CD4-positive, alpha-beta memory T cell (primary cell): ENCODE results near the gene DEFB114. TPM values are rescaled to one million over a fixed set of nuclear protein-coding genes. Genes with fewer than 3 reads are reported as not detected.

ENCODE experiments used
- CTCF ChIA-PET: fragments of 350-600 bp; sonication (Branson Sonifier 250); formaldehyde crosslinking; loops from one replicate; lab custom pipeline; 2021; ENCODE audit warnings: inconsistent platforms; ENCODE audit not compliant: partially characterized antibody; lab: Charles Lee
- POLR2A ChIA-PET: fragments of 350-600 bp; sonication (Branson Sonifier 250); formaldehyde crosslinking; loops from one replicate; lab custom pipeline; 2021; ENCODE audit not compliant: partially characterized antibody; lab: Charles Lee
- DNase-seq, 5 donors: peaks; one replicate each; pipeline versions ENCODE4 v3.0.0 to v3.0.0-alpha.2; 2020 to 2022; ENCODE audit warnings: mixed read lengths in 1 of 5
- H3K27ac ChIP-seq: one replicate; pipeline ENCODE4 v1.7.0; 2013; ENCODE audit warnings: low read depth, low read length
- H3K27me3 ChIP-seq: 2 replicates; pipeline ENCODE4 v1.7.0; 2013; ENCODE audit warnings: mild to moderate bottlenecking, low read length, moderate library complexity; ENCODE audit not compliant: insufficient read depth
- H3K36me3 ChIP-seq: 2 replicates; pipeline ENCODE4 v1.7.0; 2013; ENCODE audit warnings: mild to moderate bottlenecking, low read length, moderate library complexity; ENCODE audit not compliant: insufficient read depth
- H3K4me1 ChIP-seq: 2 replicates; pipeline ENCODE4 v1.7.0; 2013; ENCODE audit warnings: mild to moderate bottlenecking, low read length, moderate library complexity; ENCODE audit not compliant: insufficient read depth
- H3K4me3 ChIP-seq, 2 donors: one replicate each; pipeline ENCODE4 v1.7.0; 2013; ENCODE audit warnings: low read length in 2 of 2, mild to moderate bottlenecking in 1 of 2
- H3K9me3 ChIP-seq, 2 donors: one replicate each; pipeline ENCODE4 v1.7.0; 2013; ENCODE audit warnings: low read length in 2 of 2, control low read depth in 1 of 2; ENCODE audit not compliant: control insufficient read depth in 1 of 2
- H3K27ac Mint-ChIP-seq, 7 donors: one replicate each; pipeline ENCODE4 v1.8.0; 2020 to 2021; ENCODE audit warnings: mixed read lengths in 7 of 7, mild to moderate bottlenecking in 6 of 7, inconsistent platforms in 3 of 7, moderate library complexity in 3 of 7
- H3K27me3 Mint-ChIP-seq, 2 donors: one replicate each; pipeline ENCODE4 v1.8.0; 2020 to 2021; ENCODE audit warnings: mixed read lengths in 2 of 2
- H3K36me3 Mint-ChIP-seq, 2 donors: one replicate each; pipeline ENCODE4 v1.8.0; 2020 to 2021; ENCODE audit warnings: mixed read lengths in 2 of 2, inconsistent platforms in 1 of 2, mild to moderate bottlenecking in 1 of 2
- H3K4me1 Mint-ChIP-seq, 4 donors: one replicate each; pipeline ENCODE4 v1.8.0; 2020 to 2021; ENCODE audit warnings: mixed read lengths in 4 of 4, mild to moderate bottlenecking in 1 of 4
- H3K4me3 Mint-ChIP-seq, 8 donors: one replicate each; pipeline ENCODE4 v1.8.0; 2020 to 2021; ENCODE audit warnings: mixed read lengths in 8 of 8, mild to moderate bottlenecking in 7 of 8, moderate library complexity in 6 of 8, inconsistent platforms in 3 of 8
- H3K9me3 Mint-ChIP-seq, 8 donors: one replicate each; pipeline ENCODE4 v1.8.0; 2020 to 2021; ENCODE audit warnings: mixed read lengths in 8 of 8, mild to moderate bottlenecking in 5 of 8, inconsistent platforms in 3 of 8, moderate library complexity in 1 of 8
- intact Hi-C: fragments of 100-400 bp; cut with micrococcal nuclease; formaldehyde crosslinking; loops from one replicate; pipeline ENCODE4 v1.15.1; 2023
- polyA plus RNA-seq, 2 donors: library from polyadenylated mRNA; unstranded; fragments of 300-500 nt; fragmentation: Illumina TruSeq; gene quantifications; one replicate each; pipeline ENCODE4 v1.2.3, GENCODE V29; 2021
- total RNA-seq, 2 experiments: library from RNA; stranded (reverse); gene quantifications; one replicate each; pipeline ENCODE4 v1.2.3, GENCODE V29; 2021

The DEFB114 gene
- total and polyA plus RNA-seq, 4 experiments from 2014 or later: not detected

DNA sequence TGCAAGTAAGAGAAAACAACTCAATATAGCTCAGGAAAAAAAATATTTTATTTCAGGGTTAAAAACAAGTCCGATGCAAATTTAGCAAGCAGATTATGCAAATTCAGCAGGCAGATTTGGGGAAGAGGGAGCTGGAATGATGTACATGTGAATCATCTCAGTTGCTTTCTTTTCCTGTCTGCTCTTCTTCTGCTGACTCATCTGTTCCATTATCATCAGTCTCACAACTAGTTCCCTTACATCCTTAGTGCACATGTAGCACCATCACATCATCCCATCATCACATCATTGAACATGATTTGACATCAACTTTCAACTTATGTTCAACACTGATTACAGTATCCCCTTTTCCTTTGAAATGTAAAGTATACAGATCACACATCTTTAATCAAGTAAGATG lies 16.9 kb upstream of the DEFB114 start:
- peak in 1 of 5 donors; percentile 8 for DNase-seq
- H3K4me3 Mint-ChIP-seq: no peak overlapping the region
- Histone ChIP-seq H3K9me3 (no peaks in the 10 kb centered on the region), H3K27ac (no peak overlapping the region), H3K27me3 (no peaks in the 10 kb centered on the region), H3K4me3 (no peak overlapping the region), H3K36me3 (no peaks in the 10 kb centered on the region), H3K4me1 (no peaks in the 10 kb centered on the region)
- peaks cover 0 to 10% (median 6%) of the 10 kb centered on the region in 8 donors for H3K9me3 Mint-ChIP-seq
- no peaks in the 10 kb centered on the region for H3K27me3 Mint-ChIP-seq
- POLR2A ChIA-PET: no interaction called here
- CTCF ChIA-PET: no interaction called here
- H3K4me1 Mint-ChIP-seq: peaks cover 5 to 9% (median 6%) of the 10 kb centered on the region in 4 donors
- intact Hi-C loops: no loop called here
- H3K27ac Mint-ChIP-seq: no peak overlapping the region
- H3K36me3 Mint-ChIP-seq: no peaks in the 10 kb centered on the region

DNA sequence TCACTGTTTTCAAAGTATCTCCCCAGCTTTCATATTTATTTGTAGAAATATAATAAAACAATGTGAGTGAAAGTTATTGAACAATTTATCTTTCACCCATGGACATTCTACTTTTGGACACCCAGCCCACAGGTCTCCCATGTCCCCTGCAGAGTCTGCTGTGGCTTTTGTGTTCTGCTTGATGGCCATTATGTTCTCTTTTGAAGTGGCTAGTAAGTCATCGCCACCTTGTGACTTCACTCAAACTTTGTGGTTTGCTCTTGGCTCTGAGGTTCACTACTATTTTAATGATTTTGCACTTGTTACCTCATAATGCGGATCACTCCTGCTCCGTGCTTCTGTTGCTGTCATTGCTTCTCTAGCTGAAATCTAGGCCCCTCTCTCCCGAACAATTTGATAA lies 15.6 kb upstream of the DEFB114 start:
- Mint-ChIP-seq H3K9me3 (peaks cover 0 to 10% (median 5%) of the 10 kb centered on the region in 8 donors), H3K27ac (no peak overlapping the region), H3K4me3 (no peak overlapping the region), H3K36me3 (no peaks in the 10 kb centered on the region), H3K4me1 (peaks cover 5 to 9% (median 6%) of the 10 kb centered on the region in 4 donors), H3K27me3 (no peaks in the 10 kb centered on the region)
- Histone ChIP-seq H3K27me3 (no peaks in the 10 kb centered on the region), H3K4me1 (no peaks in the 10 kb centered on the region), H3K9me3 (no peaks in the 10 kb centered on the region), H3K4me3 (no peak overlapping the region), H3K36me3 (no peaks in the 10 kb centered on the region), H3K27ac (no peak overlapping the region)
- ChIA-PET CTCF (no interaction called here), POLR2A (no interaction called here)
- intact Hi-C loops: no loop called here
- DNase-seq: no peak

DNA sequence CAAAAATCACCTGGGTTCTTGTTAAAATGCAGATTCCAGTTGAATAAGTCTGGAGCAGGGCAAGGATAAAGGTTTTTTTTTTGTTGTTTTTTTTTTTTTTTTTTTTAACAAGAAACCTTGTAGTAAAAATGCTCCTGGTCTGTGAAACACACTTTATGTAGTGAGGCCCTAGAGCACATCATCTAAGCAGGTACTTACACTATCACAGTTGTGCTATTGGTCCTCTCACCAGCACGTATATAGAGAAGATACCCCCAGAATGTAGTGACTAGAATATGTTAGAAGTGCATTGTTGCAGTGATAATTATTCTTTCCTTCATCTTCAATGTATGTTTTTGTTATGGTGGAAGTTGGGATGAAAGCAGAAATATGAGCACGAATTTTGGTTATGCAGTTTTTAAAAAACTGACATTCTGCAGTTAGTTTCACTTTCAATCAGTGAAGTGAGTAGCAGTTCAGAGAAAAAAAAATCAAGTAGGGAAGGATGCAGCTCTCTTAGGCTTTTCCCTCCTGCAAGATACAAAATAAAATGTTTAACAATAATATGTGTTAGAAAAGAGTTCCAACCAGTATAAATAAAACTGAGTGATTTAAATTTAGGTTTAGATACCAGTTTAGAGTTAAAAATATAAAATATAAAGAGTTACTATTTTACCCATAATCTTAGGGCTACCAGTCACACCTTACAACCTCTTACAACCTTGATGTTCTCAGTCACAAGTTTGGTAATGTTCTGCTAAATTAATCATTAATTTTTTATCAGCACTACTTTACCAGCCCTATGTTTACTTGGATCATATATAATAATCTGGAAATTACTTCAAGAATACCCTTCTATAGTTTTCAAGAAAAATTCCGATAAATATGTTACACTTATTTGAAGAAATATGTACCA lies 14.6 kb upstream of the DEFB114 start:
- ChIA-PET POLR2A (no interaction called here), CTCF (no interaction called here)
- Mint-ChIP-seq H3K36me3 (no peaks in the 10 kb centered on the region), H3K27me3 (no peaks in the 10 kb centered on the region), H3K9me3 (peaks cover 0 to 10% (median 5%) of the 10 kb centered on the region in 8 donors), H3K4me1 (peaks cover 5 to 9% (median 6%) of the 10 kb centered on the region in 4 donors), H3K27ac (no peak overlapping the region), H3K4me3 (peak overlapping the region in 7 of 8 donors; percentile 4 to 74 (median 40))
- intact Hi-C loops: no loop called here
- Histone ChIP-seq H3K4me3 (no peak overlapping the region), H3K9me3 (no peaks in the 10 kb centered on the region), H3K27ac (no peak overlapping the region), H3K27me3 (no peaks in the 10 kb centered on the region), H3K36me3 (no peaks in the 10 kb centered on the region), H3K4me1 (no peaks in the 10 kb centered on the region)
- DNase-seq: no peak

DNA sequence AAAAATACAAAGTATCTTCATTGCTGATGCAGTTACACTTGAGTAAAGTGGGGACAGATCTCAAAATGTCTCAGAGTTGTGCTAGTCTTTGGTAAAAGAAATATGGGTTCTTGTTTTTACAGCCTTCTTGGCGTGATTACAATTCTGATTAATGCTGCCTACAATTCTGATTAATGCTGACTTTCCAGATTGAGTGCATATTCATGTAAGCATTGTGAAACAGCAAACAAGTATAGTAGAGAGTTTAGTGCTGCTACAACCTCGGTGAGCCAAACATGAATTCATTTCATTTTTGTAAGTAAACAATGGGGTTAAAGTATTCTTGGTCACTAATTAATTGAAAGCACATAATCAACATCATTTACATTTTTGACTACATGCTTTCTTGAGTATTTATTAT lies 5.6 kb upstream of the DEFB114 start, which contains the start of gene DEFB113:
DEFB113 (minus strand) TSS at position 21 of the 400 bp plus-strand sequence; CDS start at position 21, 0 bp downstream.
- CTCF ChIA-PET: no interaction called here
- no peak for DNase-seq
- no peak within 1 kb of the TSS for H3K4me3 Mint-ChIP-seq
- peaks cover 0 to 7% (median 3%) of the 10 kb centered on the region in 8 donors for H3K9me3 Mint-ChIP-seq
- no peaks in the 10 kb centered on the region for H3K27me3 Mint-ChIP-seq
- POLR2A ChIA-PET: no interaction called here
- H3K27ac Mint-ChIP-seq: no peak within 1 kb of the TSS
- Histone ChIP-seq H3K27me3 (no peaks in the 10 kb centered on the region), H3K4me3 (no peak within 1 kb of the TSS), H3K4me1 (no peaks in the 10 kb centered on the region), H3K36me3 (no peaks in the 10 kb centered on the region), H3K9me3 (no peaks in the 10 kb centered on the region), H3K27ac (no peak within 1 kb of the TSS)
- intact Hi-C loops: no loop called here
- H3K36me3 Mint-ChIP-seq: no peaks in the 10 kb centered on the region
- no peaks in the 10 kb centered on the region for H3K4me1 Mint-ChIP-seq

DNA sequence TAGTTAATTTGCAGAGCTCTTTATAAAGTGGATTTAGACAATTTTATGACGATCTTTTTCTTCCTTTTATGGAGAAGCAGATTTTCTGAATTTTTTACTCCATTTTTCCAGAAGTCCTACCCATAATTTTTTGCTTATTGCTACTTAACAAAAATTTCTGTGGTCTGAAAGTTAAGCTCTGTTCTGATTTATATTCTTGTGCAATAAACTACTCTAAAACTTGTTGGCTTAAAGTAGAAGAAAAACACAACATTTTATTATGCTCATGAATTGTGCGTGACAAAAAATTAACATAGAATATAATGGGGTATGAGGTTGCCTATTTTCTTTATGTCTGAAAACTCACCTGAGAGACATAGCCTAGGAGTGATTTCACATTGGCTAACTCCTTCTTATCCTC lies 2.9 kb upstream of the DEFB114 start:
- Mint-ChIP-seq H3K27ac (no peak overlapping the region), H3K4me3 (no peak overlapping the region), H3K36me3 (no peaks in the 10 kb centered on the region), H3K4me1 (no peaks in the 10 kb centered on the region), H3K9me3 (peaks cover 0 to 10% (median 3%) of the 10 kb centered on the region in 8 donors), H3K27me3 (no peaks in the 10 kb centered on the region)
- no peak overlapping the region for H3K27ac ChIP-seq
- no peaks in the 10 kb centered on the region for H3K36me3 ChIP-seq
- no peaks in the 10 kb centered on the region for H3K9me3 ChIP-seq
- H3K4me3 ChIP-seq: no peak overlapping the region
- intact Hi-C loops: no loop called here
- CTCF ChIA-PET: no interaction called here
- no peak for DNase-seq
- POLR2A ChIA-PET: no interaction called here
- H3K4me1 ChIP-seq: no peaks in the 10 kb centered on the region
- no peaks in the 10 kb centered on the region for H3K27me3 ChIP-seq

DNA sequence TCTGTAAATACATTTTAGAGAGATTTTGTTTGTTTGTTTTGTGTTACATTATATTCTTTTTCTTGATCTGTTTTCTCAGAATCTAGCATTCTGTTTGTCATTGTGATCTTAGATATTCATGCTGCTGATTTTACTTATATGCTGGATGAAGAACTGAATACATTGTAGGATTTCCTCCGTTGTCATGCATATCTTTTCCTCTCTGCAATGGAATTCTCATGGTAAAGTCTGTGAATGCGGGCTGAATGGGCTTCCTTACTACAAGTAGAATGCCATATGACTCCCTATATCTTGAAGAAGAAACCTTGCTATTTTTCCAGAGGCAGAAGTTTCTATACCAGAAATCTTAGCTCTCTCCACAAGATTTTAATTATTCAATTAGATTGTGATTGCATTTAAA lies 2.4 kb upstream of the DEFB114 start:
- CTCF ChIA-PET: no interaction called here
- POLR2A ChIA-PET: no interaction called here
- intact Hi-C loops: no loop called here

DNA sequence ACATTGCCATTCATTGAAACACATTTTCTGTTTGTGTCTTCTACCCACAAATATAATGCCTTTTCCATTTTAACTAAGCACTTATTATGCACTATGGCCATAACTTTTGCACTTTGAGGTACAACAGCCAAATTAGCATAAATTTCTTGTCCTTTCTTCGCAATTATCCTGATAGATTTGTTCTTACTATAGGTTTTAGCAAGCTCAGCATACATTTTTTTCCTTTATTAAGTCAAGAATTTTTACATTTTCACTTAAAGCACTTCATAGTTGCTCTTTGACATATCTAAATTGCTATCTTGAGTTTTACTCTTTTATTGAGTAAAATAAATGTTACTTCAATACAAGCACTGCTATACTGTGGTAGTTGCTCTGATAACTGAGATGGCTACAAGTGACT lies 5.8 kb downstream of the DEFB114 start:
- no peak for DNase-seq
- intact Hi-C loops: no loop called here
- peaks cover 0 to 9% (median 4%) of the 10 kb centered on the region in 8 donors for H3K9me3 Mint-ChIP-seq
- H3K36me3 Mint-ChIP-seq: no peaks in the 10 kb centered on the region
- no peaks in the 10 kb centered on the region for H3K4me1 ChIP-seq
- no peaks in the 10 kb centered on the region for H3K27me3 Mint-ChIP-seq
- H3K4me3 Mint-ChIP-seq: no peak overlapping the region
- ChIA-PET CTCF (no interaction called here), POLR2A (no interaction called here)
- H3K27me3 ChIP-seq: no peaks in the 10 kb centered on the region
- no peaks in the 10 kb centered on the region for H3K4me1 Mint-ChIP-seq
- H3K9me3 ChIP-seq: no peaks in the 10 kb centered on the region
- no peak overlapping the region for H3K27ac Mint-ChIP-seq
- H3K4me3 ChIP-seq: no peak overlapping the region
- H3K27ac ChIP-seq: no peak overlapping the region
- no peaks in the 10 kb centered on the region for H3K36me3 ChIP-seq

More for the DNA sequence above, 2.4 kb upstream of the DEFB114 start:
- H3K4me1 Mint-ChIP-seq: no peaks in the 10 kb centered on the region
- H3K27me3 Mint-ChIP-seq: no peaks in the 10 kb centered on the region
- peaks cover 0 to 10% (median under 1%) of the 10 kb centered on the region in 8 donors for H3K9me3 Mint-ChIP-seq
- no peaks in the 10 kb centered on the region for H3K9me3 ChIP-seq
- H3K4me1 ChIP-seq: no peaks in the 10 kb centered on the region
- H3K4me3 Mint-ChIP-seq: no peak overlapping the region
- H3K27me3 ChIP-seq: no peaks in the 10 kb centered on the region
- no peak overlapping the region for H3K27ac ChIP-seq
- DNase-seq: no peak
- H3K4me3 ChIP-seq: no peak overlapping the region
- H3K36me3 Mint-ChIP-seq: no peaks in the 10 kb centered on the region
- H3K36me3 ChIP-seq: no peaks in the 10 kb centered on the region
- no peak overlapping the region for H3K27ac Mint-ChIP-seq
